ENCODE measurements around the gene NMT1.

DNA sequence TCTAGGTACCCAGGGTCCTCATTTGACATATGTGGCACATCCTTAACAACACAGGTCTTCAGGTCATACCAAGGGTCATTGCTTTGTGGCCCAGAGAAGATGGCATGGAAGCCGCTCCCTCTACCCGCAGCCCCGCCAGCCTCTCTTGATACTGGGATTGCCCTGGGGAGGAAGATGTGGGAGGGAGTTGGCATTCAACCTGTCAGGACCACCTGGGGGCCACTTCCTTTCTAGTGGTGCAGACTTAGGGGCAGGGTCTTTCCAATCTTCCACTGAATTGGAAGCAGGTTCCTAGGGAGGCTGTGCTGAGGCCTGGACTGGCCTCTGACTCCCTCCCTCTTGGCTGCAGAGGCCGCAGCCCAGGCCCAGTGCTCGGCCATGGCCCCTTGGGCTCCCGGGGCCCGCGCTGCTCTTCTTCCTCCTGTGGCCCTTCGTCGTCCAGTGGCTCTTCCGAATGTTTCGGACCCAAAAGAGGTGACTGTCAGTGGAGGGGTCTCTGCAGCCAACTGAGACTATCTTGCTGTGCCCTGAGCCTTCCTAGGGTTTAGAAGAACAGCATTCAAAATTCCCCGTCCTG is 82.1 kb downstream of the NMT1 start:
- TF ChIP-seq, protein P1, sequence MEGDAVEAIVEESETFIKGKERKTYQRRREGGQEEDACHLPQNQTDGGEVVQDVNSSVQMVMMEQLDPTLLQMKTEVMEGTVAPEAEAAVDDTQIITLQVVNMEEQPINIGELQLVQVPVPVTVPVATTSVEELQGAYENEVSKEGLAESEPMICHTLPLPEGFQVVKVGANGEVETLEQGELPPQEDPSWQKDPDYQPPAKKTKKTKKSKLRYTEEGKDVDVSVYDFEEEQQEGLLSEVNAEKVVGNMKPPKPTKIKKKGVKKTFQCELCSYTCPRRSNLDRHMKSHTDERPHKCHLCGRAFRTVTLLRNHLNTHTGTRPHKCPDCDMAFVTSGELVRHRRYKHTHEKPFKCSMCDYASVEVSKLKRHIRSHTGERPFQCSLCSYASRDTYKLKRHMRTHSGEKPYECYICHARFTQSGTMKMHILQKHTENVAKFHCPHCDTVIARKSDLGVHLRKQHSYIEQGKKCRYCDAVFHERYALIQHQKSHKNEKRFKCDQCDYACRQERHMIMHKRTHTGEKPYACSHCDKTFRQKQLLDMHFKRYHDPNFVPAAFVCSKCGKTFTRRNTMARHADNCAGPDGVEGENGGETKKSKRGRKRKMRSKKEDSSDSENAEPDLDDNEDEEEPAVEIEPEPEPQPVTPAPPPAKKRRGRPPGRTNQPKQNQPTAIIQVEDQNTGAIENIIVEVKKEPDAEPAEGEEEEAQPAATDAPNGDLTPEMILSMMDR (IDR thresholded peaks at IDR 0.05) = no peak
- no peak for TF ChIP-seq FOXP1 (CRISPR knock-in tag; IDR thresholded peaks at IDR 0.05; ENCODE audit: borderline replicate concordance)
- TF ChIP-seq, protein P2, sequence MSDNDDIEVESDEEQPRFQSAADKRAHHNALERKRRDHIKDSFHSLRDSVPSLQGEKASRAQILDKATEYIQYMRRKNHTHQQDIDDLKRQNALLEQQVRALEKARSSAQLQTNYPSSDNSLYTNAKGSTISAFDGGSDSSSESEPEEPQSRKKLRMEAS (CRISPR knock-in tag; IDR thresholded peaks at IDR 0.05) = no peak
- TF ChIP-seq, protein P3, sequence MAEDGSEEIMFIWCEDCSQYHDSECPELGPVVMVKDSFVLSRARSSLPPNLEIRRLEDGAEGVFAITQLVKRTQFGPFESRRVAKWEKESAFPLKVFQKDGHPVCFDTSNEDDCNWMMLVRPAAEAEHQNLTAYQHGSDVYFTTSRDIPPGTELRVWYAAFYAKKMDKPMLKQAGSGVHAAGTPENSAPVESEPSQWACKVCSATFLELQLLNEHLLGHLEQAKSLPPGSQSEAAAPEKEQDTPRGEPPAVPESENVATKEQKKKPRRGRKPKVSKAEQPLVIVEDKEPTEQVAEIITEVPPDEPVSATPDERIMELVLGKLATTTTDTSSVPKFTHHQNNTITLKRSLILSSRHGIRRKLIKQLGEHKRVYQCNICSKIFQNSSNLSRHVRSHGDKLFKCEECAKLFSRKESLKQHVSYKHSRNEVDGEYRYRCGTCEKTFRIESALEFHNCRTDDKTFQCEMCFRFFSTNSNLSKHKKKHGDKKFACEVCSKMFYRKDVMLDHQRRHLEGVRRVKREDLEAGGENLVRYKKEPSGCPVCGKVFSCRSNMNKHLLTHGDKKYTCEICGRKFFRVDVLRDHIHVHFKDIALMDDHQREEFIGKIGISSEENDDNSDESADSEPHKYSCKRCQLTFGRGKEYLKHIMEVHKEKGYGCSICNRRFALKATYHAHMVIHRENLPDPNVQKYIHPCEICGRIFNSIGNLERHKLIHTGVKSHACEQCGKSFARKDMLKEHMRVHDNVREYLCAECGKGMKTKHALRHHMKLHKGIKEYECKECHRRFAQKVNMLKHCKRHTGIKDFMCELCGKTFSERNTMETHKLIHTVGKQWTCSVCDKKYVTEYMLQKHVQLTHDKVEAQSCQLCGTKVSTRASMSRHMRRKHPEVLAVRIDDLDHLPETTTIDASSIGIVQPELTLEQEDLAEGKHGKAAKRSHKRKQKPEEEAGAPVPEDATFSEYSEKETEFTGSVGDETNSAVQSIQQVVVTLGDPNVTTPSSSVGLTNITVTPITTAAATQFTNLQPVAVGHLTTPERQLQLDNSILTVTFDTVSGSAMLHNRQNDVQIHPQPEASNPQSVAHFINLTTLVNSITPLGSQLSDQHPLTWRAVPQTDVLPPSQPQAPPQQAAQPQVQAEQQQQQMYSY (CRISPR knock-in tag; IDR thresholded peaks at IDR 0.05) = no peak
- TF ChIP-seq ZNF138 (CRISPR knock-in tag; conservative IDR thresholded peaks at IDR 0.05) = no peak
- no peak for TF ChIP-seq SP1 (CRISPR knock-in tag; conservative IDR thresholded peaks at IDR 0.05)
- 0 out of 2 replicates have a peak, but pooled peaks have one; percentile 27 for TF ChIP-seq ETV6 (CRISPR knock-in tag; IDR thresholded peaks at IDR 0.05)
